GM19328 (cell line): ENCODE data around the gene CCDC141.

Source experiments
- ATAC-seq: cut with Tn5 transposase; IDR thresholded peaks from one replicate; pipeline ENCODE4 v1.9.1; 2021; ENCODE audit warnings: mild to moderate bottlenecking, moderate library complexity; ENCODE audit not compliant: unreplicated experiment

Gene CCDC141

GRCh38 chr2:178915423-178916173 is 134.3 kb downstream of the CCDC141 start:
- ATAC-seq: no peak

GRCh38 chr2:178914259-178914849 is 135.6 kb downstream of the CCDC141 start:
- peak; percentile 81 for ATAC-seq

- ATAC-seq: no peak
Observed at GRCh38 chr2:178913049-178913441, 136.9 kb downstream of the CCDC141 start.

DNA sequence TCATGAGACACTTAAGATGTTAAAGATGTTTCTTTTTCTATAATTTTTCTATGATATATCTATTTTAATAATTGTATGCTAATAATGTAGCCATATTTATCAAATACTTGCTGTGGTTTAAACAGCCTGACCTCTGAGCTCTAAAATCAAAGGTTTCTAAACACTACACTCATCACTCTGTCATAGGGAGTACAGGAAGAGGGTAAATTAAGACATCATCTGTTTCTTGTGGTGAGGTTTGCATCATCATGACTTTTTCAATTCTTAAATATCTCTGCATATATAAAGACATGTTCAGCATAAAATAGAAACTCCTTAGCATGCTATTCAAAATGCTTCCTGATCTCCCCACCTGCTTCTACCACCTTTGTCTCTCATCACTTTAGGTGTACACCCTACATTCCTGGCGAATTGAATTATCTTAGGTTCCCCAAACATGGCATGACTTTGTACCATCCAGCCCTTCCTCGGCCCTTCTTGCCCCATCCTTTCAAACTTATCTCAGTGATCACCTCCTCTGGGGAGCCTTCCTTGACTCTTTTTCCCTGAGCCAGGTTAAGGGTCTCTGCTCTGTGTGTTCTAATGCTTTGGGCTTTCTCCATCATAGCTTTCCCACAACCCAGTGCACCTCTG is 137.4 kb downstream of the CCDC141 start:
- no peak for ATAC-seq

- ATAC-seq: no peak
Observed at GRCh38 chr2:178911039-178911438, 138.9 kb downstream of the CCDC141 start.

DNA sequence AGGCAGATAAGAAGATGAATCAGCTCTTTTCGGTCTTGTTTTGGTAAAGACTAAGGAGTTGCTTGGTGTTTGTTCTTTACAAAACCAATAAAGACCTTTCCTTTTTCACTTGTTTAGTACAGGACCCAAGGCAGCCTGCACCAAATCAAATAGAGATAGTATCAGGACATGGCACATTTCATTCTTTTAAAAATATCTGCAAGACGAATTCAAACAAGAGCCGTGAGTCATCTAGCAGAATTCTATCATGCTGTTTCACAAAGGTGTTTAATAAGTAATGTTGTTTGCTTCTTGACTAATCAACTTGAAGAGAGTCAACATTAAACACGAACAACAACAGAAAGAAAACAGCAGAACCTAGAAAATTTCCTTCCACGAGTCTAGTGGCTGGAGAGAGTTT is 139.9 kb downstream of the CCDC141 start:
- no peak for ATAC-seq

- no peak for ATAC-seq
Observed at GRCh38 chr2:178909507-178909906, 140.4 kb downstream of the CCDC141 start.

DNA sequence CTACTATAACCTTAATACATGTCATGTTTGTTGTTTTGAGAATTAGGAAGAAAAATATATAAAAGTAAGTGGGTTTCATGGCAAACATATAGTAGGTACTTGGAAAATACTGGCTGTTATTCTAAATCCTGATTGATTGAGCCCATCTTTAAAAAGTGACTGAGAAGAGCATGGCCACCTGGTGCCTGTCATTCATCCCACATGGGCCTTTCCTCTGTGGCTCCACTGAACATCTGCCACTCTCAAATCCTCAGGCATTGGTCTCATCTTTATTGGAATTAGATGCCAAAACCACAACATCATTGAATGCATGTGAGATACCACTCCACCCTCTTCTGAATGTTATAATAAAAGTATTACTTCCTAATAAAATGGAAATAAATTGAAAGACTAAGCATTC is 141.1 kb downstream of the CCDC141 start:
- no peak for ATAC-seq

GRCh38 chr2:178905261-178905660 is 144.7 kb downstream of the CCDC141 start:
- no peak for ATAC-seq

GRCh38 chr2:178899656-178900055 is 150.3 kb downstream of the CCDC141 start:
- no peak for ATAC-seq

GRCh38 chr2:178895872-178896271 is 154.1 kb downstream of the CCDC141 start:
- ATAC-seq: no peak

- no peak for ATAC-seq
Observed at GRCh38 chr2:178895171-178895570, 154.8 kb downstream of the CCDC141 start.

GRCh38 chr2:178892751-178893625 is 156.9 kb downstream of the CCDC141 start:
- ATAC-seq: no peak

DNA sequence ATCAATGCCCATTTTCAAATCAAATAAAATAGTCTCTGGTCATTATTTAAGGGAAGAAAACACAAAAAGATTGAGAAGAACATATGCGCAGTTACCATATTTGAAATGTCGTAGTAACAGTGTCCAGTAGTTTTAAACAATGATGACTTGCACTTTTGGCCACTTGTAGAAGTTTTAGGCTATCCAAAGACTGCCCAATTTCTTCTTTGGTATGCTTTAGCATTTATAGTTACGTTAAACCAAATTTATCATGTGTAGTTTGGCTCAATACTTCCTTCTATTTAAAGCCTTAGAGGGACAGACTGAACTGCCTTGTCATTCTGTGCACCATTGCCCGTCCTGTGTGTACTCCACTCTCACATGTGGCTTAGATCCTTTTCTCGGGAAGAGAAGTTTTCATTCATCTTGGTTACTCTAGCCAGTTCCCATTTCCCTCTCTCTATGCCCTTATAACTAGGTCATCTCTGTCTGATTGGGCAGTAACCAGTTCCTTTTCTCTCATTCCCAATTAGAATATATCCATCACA is 157.9 kb downstream of the CCDC141 start:
- ATAC-seq: no peak

DNA sequence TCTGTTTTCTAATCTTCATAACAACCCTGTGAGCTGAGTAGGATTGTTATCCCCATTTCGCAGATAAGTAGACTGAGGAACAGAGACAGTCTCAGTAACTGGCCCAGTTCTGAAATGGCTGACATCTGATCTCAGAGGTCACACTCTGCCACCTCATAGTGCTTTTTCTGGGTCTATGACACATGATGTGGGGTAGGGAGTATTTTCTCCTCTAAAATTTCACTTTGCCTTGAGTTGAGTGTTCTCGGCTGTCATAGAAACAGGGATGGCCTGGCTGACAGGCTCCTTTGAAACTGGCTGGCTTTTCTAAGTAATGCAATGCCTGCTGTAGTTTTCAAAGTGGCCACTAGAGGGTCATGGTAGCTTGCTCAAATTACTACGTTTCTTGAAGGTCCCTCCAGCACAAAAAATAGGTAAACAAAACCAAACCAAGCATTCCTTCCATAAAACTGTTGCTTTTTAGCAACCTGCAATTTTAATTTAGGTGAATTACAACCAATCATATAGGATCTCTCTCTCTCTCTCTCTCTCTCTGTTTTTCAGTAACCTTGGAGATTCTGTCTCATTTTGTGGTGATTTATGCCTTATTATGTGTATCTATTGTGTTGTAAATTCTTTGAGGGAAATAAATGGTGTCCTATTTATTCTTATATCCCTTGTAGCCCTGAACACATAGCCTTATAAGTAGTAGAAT is 158.5 kb downstream of the CCDC141 start:
- ATAC-seq: peak; percentile 79

GRCh38 chr2:178886006-178886405 is 163.9 kb downstream of the CCDC141 start:
- no peak for ATAC-seq

- no peak for ATAC-seq
Observed at GRCh38 chr2:178884440-178884839, 165.5 kb downstream of the CCDC141 start.

DNA sequence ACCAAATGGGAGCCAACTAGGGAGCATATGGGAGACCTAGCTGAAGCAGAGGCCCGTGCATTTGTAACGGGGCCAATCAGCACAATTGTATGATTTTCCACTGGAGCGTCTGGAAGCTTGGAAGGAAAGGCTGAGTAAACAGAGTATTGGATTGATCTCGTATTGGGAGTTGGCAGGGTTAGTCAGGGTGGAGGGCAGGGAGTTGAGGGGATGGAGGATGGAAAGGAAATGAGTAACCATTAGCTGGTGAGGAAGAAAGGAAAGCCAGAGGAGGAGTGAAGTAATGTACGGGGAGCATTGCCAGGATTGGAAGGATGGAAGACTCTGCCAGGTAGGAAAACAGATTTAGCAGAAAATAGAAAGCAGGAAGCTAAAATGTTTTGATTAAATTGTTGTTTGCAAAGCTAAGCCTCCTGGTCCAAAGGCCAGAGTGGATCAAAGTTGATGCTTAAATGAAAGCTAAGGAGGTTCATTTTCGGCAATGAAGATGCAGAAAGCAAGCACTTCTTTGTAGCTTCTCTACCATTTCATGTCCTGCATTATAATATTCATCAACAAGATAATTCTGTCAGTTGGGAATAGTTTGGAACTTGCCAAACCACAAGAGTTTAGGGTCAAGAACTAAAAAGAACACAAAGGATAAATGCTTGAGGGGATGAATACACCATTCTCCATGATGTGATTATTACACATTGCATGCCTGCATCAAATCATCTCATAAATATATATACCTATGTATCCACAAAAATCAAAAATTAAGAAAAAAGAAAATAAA is 167.1 kb downstream of the CCDC141 start:
- no peak for ATAC-seq

- no peak for ATAC-seq
Observed at GRCh38 chr2:178881075-178881474, 168.9 kb downstream of the CCDC141 start.

DNA sequence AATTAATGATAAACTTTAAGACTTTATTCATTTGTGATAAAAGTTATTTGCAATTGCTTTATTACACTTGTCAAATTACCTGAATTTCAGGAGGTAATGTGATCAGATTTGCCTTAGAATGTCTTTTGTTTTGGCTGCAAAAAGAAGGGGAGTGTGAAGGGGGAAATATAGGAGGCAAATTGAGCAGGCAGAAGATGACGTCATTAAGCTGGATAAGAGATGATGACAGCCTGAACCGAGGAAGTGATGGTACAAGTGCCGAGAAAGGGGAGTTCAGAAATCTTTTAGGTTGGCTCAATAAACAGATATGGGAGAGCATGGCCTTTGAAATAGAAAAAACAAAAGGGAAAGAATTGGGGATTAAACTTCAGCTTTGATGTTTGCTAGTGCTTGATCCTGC is 169.7 kb downstream of the CCDC141 start:
- no peak for ATAC-seq
